Caco-2 (cell line): ENCODE measurements around the gene NDUFA13. TPM values are rescaled to one million over a fixed set of nuclear protein-coding genes. Genes with fewer than 3 reads are reported as not detected.

Source experiments
- BruUV-seq: library from RNA; stranded (reverse); fragments of 400-500 nt; replicated peaks from 2 replicates; lab custom pipeline; 2021; lab: Mats Ljungman, UMichigan
- CTCF ChIA-PET: fragments of 300-600 bp; sonication (Branson Sonifier 250); formaldehyde crosslinking; loops from one replicate; lab custom pipeline; 2022; ENCODE audit warnings: antibody characterized with exemption; lab: Charles Lee
- POLR2A ChIA-PET: fragments of 300-600 bp; sonication (Branson Sonifier 250); formaldehyde crosslinking; loops from one replicate; lab custom pipeline; 2022; ENCODE audit warnings: antibody characterized with exemption; lab: Charles Lee
- DNase-seq, 2 experiments: peaks; one replicate each; pipeline versions ENCODE4 v3.0.0 to v3.0.0-alpha.2; 2020 to 2022
- H3K27me3 ChIP-seq: replicated peaks from 2 replicates; pipeline ENCODE4 v1.6.0; 2011; ENCODE audit warnings: low read length; ENCODE audit not compliant: control insufficient read depth, insufficient read depth
- H3K36me3 ChIP-seq: 2 replicates; pipeline ENCODE4 v1.5.1; 2011; ENCODE audit warnings: low read length; ENCODE audit not compliant: control insufficient read depth, insufficient read depth
- H3K4me1 ChIP-seq: fragments of 250-450 bp; sonication (Bioruptor Pico); 2 replicates; pipeline ENCODE4 v1.5.1; 2020; ENCODE audit warnings: mild to moderate bottlenecking
- H3K4me3 ChIP-seq: 2 replicates; pipeline ENCODE4 v1.5.1; 2011; ENCODE audit warnings: low read depth, mild to moderate bottlenecking, control low read depth, low read length
- H3K9me3 ChIP-seq: fragments of 250-450 bp; sonication (Bioruptor Pico); 2 replicates; pipeline ENCODE4 v1.5.1; 2020; ENCODE audit warnings: mild to moderate bottlenecking, moderate library complexity
- H3K27ac Mint-ChIP-seq: one replicate; pipeline ENCODE4 v1.8.0; 2022; ENCODE audit warnings: mixed read lengths; ENCODE audit not compliant: unreplicated experiment
- H3K27me3 Mint-ChIP-seq: one replicate; pipeline ENCODE4 v1.8.0; 2022; ENCODE audit warnings: mixed read lengths; ENCODE audit not compliant: insufficient read depth, unreplicated experiment
- H3K36me3 Mint-ChIP-seq: one replicate; pipeline ENCODE4 v1.8.0; 2022; ENCODE audit warnings: mild to moderate bottlenecking, mixed read lengths; ENCODE audit not compliant: insufficient read depth, unreplicated experiment
- H3K4me1 Mint-ChIP-seq: one replicate; pipeline ENCODE4 v1.8.0; 2022; ENCODE audit warnings: low read depth, mixed read lengths; ENCODE audit not compliant: unreplicated experiment
- H3K4me3 Mint-ChIP-seq: one replicate; pipeline ENCODE4 v1.8.0; 2022; ENCODE audit warnings: mild to moderate bottlenecking, moderate library complexity, mixed read lengths; ENCODE audit not compliant: unreplicated experiment
- H3K9me3 Mint-ChIP-seq: one replicate; pipeline ENCODE4 v1.8.0; 2022; ENCODE audit warnings: mixed read lengths; ENCODE audit not compliant: unreplicated experiment
- CTCF ChIP-seq, 2 experiments: fragments of 200-600 bp in 1 of 2; IDR thresholded peaks; 1 replicate in 1 of 2; 2 replicates in 1 of 2; pipeline versions ENCODE4 v1.5.1 to v1.8.0; 2011 to 2022; ENCODE audit warnings: antibody characterized with exemption in 1 of 2, control low read depth in 1 of 2, inconsistent platforms in 1 of 2, low read depth in 1 of 2, low read length in 1 of 2, mild to moderate bottlenecking in 1 of 2, moderate library complexity in 1 of 2; ENCODE audit not compliant: insufficient read depth in 1 of 2, severe bottlenecking in 1 of 2, unreplicated experiment in 1 of 2
- intact Hi-C: fragments of 100-400 bp; cut with micrococcal nuclease; formaldehyde crosslinking; loops from one replicate; pipeline ENCODE4 v1.10.0; 2022; ENCODE audit not compliant: unreplicated experiment
- total RNA-seq: library from RNA; stranded (reverse); gene quantifications from 2 replicates; pipeline ENCODE4 v1.2.3, GENCODE V29; 2022

NDUFA13 gene
- total RNA-seq, 1 experiment from 2014 or later, result 355 TPM

GRCh38 chr19:19499272-19499995, 16.6 kb upstream of the NDUFA13 start:
- ChIA-PET CTCF (no interaction called here), POLR2A (no interaction called here)
- Histone ChIP-seq H3K36me3 (peaks cover 4% of the 10 kb centered on the region), H3K27me3 (no peaks in the 10 kb centered on the region), H3K9me3 (no peaks in the 10 kb centered on the region), H3K4me3 (no peak overlapping the region), H3K4me1 (no peaks in the 10 kb centered on the region)
- Mint-ChIP-seq H3K36me3 (peaks cover 89% of the 10 kb centered on the region), H3K9me3 (no peaks in the 10 kb centered on the region), H3K27ac (no peak overlapping the region), H3K4me3 (no peak overlapping the region), H3K4me1 (no peaks in the 10 kb centered on the region), H3K27me3 (no peaks in the 10 kb centered on the region)
- TF ChIP-seq CTCF (IDR thresholded peaks at IDR 0.05; ENCODE audit: insufficient read depth in 1 of 2, low read depth in 1 of 2, low read length in 1 of 2, severe bottlenecking in 1 of 2, unreplicated experiment in 1 of 2), result no peak
- BruUV-seq, result no TSS peak
- no peak for DNase-seq
- intact Hi-C loops, result no loop called here

GRCh38 chr19:19500975-19501644, 14.9 kb upstream of the NDUFA13 start:
- no peak overlapping the region for H3K4me3 ChIP-seq
- no peaks in the 10 kb centered on the region for H3K9me3 ChIP-seq
- peaks cover 3% of the 10 kb centered on the region for H3K36me3 ChIP-seq
- Mint-ChIP-seq H3K27ac (no peak overlapping the region), H3K27me3 (no peaks in the 10 kb centered on the region), H3K4me3 (no peak overlapping the region), H3K36me3 (peaks cover 89% of the 10 kb centered on the region), H3K9me3 (no peaks in the 10 kb centered on the region), H3K4me1 (no peaks in the 10 kb centered on the region)
- no TSS peak for BruUV-seq
- POLR2A ChIA-PET, result no interaction called here
- no peak for DNase-seq
- no peaks in the 10 kb centered on the region for H3K27me3 ChIP-seq
- TF ChIP-seq CTCF (IDR thresholded peaks at IDR 0.05; ENCODE audit: insufficient read depth in 1 of 2, low read depth in 1 of 2, low read length in 1 of 2, severe bottlenecking in 1 of 2, unreplicated experiment in 1 of 2), result no peak
- CTCF ChIA-PET, result no interaction called here
- intact Hi-C loops, result no loop called here
- no peaks in the 10 kb centered on the region for H3K4me1 ChIP-seq

GRCh38 chr19:19501798-19502197, 14.2 kb upstream of the NDUFA13 start:
- Mint-ChIP-seq H3K27ac (no peak overlapping the region), H3K4me3 (no peak overlapping the region), H3K36me3 (peaks cover 89% of the 10 kb centered on the region), H3K9me3 (no peaks in the 10 kb centered on the region), H3K27me3 (no peaks in the 10 kb centered on the region), H3K4me1 (no peaks in the 10 kb centered on the region)
- no peaks in the 10 kb centered on the region for H3K4me1 ChIP-seq
- H3K27me3 ChIP-seq, result no peaks in the 10 kb centered on the region
- no peak overlapping the region for H3K4me3 ChIP-seq
- intact Hi-C loops, result no loop called here
- ChIA-PET POLR2A (no interaction called here), CTCF (no interaction called here)
- DNase-seq, result no peak
- peaks cover 1% of the 10 kb centered on the region for H3K36me3 ChIP-seq
- no peak for TF ChIP-seq CTCF (IDR thresholded peaks at IDR 0.05; ENCODE audit: insufficient read depth in 1 of 2, low read depth in 1 of 2, low read length in 1 of 2, severe bottlenecking in 1 of 2, unreplicated experiment in 1 of 2)
- BruUV-seq, result no TSS peak
- no peaks in the 10 kb centered on the region for H3K9me3 ChIP-seq
